Ishikawa (cell line): ENCODE measurements around the gene ABR.

Experiments used
- CEBPB ChIP-seq: IDR thresholded peaks from 2 replicates; pipeline ENCODE4 v1.6.1; 2012
- EP300 ChIP-seq: IDR thresholded peaks from 2 replicates; pipeline ENCODE4 v1.6.1; 2012; ENCODE audit warnings: borderline replicate concordance
- NFIC ChIP-seq: IDR thresholded peaks from 2 replicates; pipeline ENCODE4 v1.6.1; 2012
- REST ChIP-seq: IDR thresholded peaks from 2 replicates; pipeline ENCODE4 v1.6.1; 2012; ENCODE audit warnings: low read depth, mild to moderate bottlenecking
- TAF1 ChIP-seq: IDR thresholded peaks from 2 replicates; pipeline ENCODE4 v1.6.1; 2012; ENCODE audit warnings: low read depth, mild to moderate bottlenecking
- TCF12 ChIP-seq: IDR thresholded peaks from 2 replicates; pipeline ENCODE4 v1.6.1; 2012; ENCODE audit warnings: low read depth
- TEAD4 ChIP-seq: IDR thresholded peaks from 2 replicates; pipeline ENCODE4 v1.6.1; 2012
- YY1 ChIP-seq: IDR thresholded peaks from 2 replicates; pipeline ENCODE4 v1.6.1; 2012; ENCODE audit warnings: low read depth
- ZBTB7A ChIP-seq: IDR thresholded peaks from 2 replicates; pipeline ENCODE4 v1.6.1; 2012; ENCODE audit warnings: low read depth
- TF ChIP-seq, protein P1 (sequence below): IDR thresholded peaks from 2 replicates; pipeline ENCODE4 v1.6.1; 2012

- TF ChIP-seq REST = no peak
- no peak for TF ChIP-seq EP300
- no peak for TF ChIP-seq ZBTB7A
- TF ChIP-seq YY1 = no peak
- no peak for TF ChIP-seq CEBPB
- TF ChIP-seq TEAD4 = no peak
- no peak for TF ChIP-seq TAF1
- TF ChIP-seq, protein P1, sequence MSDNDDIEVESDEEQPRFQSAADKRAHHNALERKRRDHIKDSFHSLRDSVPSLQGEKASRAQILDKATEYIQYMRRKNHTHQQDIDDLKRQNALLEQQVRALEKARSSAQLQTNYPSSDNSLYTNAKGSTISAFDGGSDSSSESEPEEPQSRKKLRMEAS = no peak
- no peak for TF ChIP-seq TCF12
- no peak for TF ChIP-seq NFIC
Measured at GRCh38 chr17:1224330-1224729, 44.5 kb upstream of the ABR start.
